GM18498 (cell line): ENCODE results near the gene SLC44A5.
"Not testable (repeated sequence)": the region's sequence is repeated elsewhere in the genome, so short reads cannot be mapped to it uniquely, and the experiment has no call there.

Source experiments
- ATAC-seq: cut with Tn5 transposase; IDR thresholded peaks from one replicate; pipeline ENCODE4 v1.9.1; 2021; ENCODE audit warnings: mild to moderate bottlenecking, moderate library complexity; ENCODE audit not compliant: unreplicated experiment

Gene SLC44A5

DNA sequence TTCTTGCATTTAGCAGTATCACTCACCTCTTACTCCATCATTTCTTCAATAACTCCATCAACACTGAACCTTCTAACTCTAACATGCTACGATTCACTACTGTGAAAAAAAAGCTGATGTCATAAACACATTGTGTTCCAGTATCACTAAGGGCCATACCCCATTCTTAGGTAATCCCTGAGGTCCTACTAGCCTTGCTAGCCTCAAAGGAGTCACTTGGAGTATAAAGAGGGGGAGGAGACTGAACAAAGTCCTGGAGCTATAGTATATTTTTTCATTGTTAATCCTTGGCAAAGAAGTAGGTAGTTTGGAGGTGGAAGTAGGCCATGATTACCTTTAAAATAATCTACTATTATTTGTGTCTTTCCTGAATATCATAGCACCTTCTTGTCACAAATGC, at the start of gene SLC44A5:
TSS of gene SLC44A5 (minus strand) at position 101 of the 400 bp plus-strand sequence. CDS start 69,667 bp downstream, outside the sequence.
- ATAC-seq: no peak

DNA sequence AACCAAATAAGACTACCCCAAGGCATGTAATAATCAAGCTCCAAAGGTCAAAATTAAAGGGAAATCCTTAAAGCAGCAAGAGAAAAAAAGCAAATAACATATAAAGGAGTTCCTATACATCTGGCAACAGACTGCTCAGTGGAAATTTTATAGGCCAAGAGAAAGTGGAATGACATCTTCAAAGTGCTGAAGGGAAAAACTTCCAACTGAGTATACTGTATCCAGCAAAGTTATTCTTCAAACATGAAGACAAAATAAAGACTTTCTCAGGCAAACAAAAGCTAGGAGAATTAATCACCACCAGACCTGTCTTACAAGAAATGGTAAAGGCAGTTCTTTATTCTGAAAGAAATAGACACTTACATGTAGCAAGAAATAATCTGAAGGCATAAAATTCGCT, 45.0 kb upstream of the SLC44A5 start:
- no peak for ATAC-seq

- ATAC-seq: not testable (repeated sequence)
These were observed 36.3 kb upstream of the SLC44A5 start for GRCh38 chr1:75647183-75647582.

DNA sequence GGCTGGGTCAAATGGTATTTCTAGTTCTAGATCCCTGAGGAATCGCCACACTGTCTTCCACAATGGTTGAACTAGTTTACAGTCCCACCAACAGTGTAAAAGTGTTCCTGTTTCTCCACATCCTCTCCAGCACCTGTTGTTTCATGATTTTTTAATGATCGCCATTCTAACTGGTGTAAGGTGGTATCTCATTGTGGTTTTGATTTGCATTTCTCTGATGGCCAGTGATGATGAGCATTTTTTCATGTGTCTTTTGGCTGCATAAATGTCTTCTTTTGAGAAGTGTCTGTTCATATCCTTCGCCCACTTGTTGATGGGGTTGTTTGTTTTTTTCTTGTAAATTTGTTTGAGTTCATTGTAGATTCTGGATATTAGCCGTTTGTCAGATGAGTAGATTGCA, 34.2 kb upstream of the SLC44A5 start:
- not testable (repeated sequence) for ATAC-seq

DNA sequence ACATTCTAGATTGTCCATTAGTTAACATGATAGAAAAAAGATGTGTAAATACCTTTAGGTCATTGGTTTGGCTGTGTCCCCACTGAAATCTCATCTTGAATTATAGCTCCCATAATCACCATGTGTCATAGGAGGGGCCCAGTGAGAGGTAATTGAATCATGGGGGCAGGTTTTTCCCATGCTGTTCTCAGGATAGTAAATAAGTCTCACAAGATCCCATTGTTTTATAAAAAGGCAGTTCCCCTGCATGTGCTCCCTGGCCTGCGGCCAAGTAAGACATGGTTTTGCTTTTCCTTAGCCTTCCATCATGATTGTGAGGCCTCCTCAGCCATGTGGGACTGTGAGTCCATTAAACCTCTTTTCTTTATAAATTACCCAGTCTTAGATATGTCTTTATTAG, 32.5 kb upstream of the SLC44A5 start:
- no peak for ATAC-seq

DNA sequence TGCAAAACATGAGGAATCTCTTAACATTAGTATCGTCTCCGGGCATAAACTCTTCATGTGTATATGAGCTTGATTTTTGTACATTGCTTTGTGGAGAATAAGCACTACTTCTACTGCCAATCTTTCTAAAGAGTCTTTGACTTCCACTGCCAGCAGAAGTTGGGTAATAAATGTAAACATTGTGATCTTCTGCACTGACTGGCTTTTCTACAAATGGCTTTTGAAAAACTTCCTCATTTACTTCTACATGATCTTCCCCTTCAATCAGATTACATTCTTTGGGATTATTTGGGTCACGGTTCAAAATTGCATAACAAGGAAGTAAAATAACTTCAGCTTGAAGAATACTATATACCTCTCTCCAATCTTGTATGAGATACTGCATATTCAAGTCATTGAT, 30.4 kb upstream of the SLC44A5 start:
- ATAC-seq: no peak

GRCh38 chr1:75640137-75640536, 29.2 kb upstream of the SLC44A5 start:
- ATAC-seq: peak; percentile 54

DNA sequence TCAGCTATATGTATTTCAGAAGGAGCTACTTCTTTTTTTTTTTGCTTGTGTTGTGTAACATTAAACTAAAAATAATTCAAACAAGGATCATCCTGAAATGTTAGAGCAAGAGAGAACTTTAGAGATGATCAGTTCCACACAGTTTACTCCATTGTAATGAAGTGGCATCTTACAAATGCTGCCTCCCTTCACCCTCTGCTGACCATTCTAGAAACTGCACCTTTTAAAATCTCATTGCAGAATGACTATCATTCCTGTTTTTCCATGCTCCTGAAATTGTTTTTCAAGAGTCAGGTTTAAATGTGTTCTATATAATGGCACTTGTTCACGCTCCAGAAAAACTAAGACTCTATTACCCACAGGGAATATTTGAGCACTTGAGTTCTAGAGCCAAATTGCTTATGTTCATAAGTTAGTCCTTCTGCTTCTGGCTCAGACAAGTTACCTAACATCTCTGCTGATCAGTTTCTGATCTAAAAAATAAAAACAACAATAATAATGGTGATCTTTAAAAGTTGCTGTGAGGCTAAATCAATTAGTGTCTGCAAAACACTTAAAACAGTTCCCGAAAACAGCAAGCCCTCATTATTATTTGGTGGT, 21.5 kb upstream of the SLC44A5 start:
- ATAC-seq: peak; percentile 81

DNA sequence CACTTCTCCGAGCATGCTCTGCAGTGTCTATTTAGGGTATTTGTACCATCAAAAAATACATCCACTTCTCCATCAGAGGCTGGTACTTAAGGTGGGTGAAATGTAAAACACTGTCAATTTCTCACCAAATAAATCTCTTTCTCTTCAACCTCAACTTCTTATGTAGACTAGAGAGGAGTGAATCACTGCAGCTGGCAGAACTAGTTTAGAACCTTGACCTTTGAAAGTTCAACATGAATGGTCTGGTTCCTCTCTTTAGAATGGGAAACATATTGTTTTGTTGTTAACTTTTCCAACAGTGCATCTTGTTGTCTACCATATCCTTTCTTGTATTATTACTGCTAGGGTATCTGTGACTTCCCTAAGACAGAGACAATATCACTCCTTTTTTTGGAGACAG, 20.1 kb upstream of the SLC44A5 start:
- ATAC-seq: no peak

GRCh38 chr1:75630004-75630594, 19.2 kb upstream of the SLC44A5 start:
- ATAC-seq: no peak

GRCh38 chr1:75625795-75626194, 14.9 kb upstream of the SLC44A5 start:
- ATAC-seq: no peak

DNA sequence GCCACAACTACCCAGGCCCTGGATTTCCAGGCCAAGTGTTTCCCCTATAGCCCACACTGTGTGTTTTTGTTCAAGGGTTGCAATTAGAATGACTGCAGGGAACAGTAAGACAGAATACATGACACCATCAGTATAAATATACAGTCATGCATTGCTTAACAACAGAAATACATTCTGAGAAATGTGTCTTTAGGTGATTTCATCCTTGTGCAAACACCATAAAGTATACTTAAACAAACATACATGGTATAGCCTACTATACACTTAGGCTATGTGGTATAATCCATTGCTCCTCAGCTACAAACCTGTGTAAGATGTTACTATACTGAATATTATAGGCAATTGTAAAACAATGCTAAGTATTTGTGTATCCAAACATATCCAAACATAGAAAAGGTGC, 7.5 kb upstream of the SLC44A5 start:
- ATAC-seq: no peak

- no peak for ATAC-seq
These were observed 5.8 kb upstream of the SLC44A5 start for GRCh38 chr1:75616436-75617433.

DNA sequence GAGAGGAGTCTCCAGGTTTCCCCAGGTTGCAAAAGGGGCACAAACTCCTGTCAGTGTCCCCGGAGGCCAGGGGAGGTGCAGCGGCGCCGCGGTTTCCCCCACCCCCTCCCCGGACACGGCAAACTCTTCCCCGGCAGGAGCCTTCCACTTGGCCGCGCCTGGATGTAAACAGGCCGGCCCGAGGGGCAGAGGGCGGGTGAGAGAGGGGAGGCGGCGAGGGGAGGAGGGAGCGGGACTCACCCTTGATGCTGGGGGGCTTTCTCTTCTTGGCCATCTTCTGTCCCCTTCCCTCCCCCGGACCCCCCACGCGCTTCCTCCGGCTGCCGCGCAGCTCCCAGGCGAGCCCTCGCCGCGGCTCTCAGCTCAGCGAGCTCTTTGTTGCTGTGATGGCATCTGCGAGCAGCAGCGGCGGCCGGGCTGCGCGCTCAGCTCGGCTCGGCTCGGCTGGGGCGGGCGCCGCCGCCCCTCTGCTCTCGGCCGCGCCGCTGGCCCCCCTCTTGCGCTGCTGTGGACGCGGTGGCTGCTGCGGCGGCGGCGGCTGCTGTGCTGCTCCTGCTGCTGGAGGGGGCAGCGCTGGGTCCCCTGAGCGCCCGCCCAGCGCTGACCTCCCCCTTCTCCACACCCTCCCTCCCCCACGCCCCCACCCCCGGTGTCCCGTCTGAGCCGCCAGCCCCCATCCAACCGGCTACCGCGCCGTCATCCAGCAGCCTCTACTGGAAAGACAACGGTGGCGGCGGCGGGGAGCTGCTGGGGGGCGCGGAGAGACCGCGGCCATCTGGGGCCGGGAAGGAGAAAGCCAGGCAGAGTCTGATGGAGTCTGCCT, 4.9 kb upstream of the SLC44A5 start:
- ATAC-seq: peak; percentile 65

DNA sequence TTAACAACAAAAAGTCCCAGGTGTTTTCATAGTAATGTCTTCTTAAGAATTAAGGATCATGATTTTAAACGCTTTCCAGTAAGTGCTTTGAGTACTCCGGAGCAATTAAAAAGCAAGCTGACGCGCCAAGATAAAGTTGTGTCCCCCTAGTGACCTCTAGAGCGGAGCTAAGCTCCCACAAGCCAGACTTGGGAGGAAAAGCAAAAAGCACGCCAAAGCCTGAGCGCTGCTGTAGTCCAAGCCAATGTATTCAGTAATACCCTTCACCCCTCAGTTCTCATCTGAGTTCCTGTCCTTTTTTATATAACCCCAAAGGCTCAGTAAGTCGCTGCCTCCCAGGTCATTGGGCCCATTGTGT, 3.5 kb upstream of the SLC44A5 start:
- no peak for ATAC-seq

DNA sequence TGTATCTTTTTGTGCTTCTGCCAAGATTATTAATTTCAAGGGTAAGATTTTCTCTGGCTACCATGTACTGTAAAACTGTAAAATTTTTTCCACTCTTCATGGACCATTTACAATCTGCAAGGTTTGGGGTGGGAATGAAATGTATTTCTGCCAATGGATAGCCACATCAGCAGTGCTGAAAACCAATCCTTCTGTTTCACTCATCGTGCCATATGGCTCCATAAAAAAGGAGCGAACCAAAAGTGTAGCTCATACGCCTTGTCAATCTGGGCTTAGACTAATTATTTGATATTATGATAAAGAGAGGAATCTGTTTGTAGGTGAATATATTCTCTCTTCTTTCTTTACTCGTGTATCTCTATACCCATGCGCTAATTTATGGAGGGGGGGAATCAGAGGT, 3.0 kb upstream of the SLC44A5 start:
- no peak for ATAC-seq

GRCh38 chr1:75612976-75613375, 2.1 kb upstream of the SLC44A5 start:
- no peak for ATAC-seq

GRCh38 chr1:75602486-75602885, 8.4 kb downstream of the SLC44A5 start:
- no peak for ATAC-seq

GRCh38 chr1:75600781-75601180, 10.1 kb downstream of the SLC44A5 start:
- ATAC-seq: no peak

DNA sequence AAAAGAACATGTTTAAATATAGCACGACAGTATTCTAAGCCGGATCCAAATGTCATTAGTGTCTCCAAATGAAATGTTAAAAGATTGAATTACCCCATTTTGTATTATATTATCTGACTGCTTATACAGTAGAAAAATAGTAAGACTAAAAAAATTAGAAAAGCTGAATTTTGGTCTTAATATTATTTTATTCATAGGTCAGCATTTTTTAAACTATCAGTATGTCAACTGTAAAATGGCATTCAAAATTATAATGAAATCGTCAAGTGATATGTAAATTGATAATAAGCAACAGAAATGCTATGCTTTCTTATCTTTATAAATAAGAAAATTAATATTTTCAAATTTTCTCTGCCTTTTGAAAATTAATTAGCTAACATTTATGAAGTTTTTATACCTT, 16.6 kb downstream of the SLC44A5 start:
- ATAC-seq: no peak

- ATAC-seq: not testable (repeated sequence)
These were observed 17.5 kb downstream of the SLC44A5 start for GRCh38 chr1:75593457-75593856.
